Measurements from ENCODE around the gene SEC14L2.
"Not testable (repeated sequence)": the region's sequence is repeated elsewhere in the genome, so short reads cannot be mapped to it uniquely, and the experiment has no call there.

Gene SEC14L2

GRCh38 chr22:30460555-30460954, 63.7 kb downstream of the SEC14L2 start:
- not testable (repeated sequence) for DNase-seq

GRCh38 chr22:30469165-30469564, 72.3 kb downstream of the SEC14L2 start:
- DNase-seq: no peak

- DNase-seq: no peak
Measured at GRCh38 chr22:30470655-30471054, 73.8 kb downstream of the SEC14L2 start.

- no peak for DNase-seq
Measured at GRCh38 chr22:30471616-30472318, 74.9 kb downstream of the SEC14L2 start, which contains the start of gene SEC14L3. SEC14L3 (minus strand) TSS chr22:30472017; CDS start chr22:30471958, 59 bp downstream.

GRCh38 chr22:30472994-30473720, 76.3 kb downstream of the SEC14L2 start:
- no peak for DNase-seq

- DNase-seq: no peak
Measured at GRCh38 chr22:30474121-30474520, 77.3 kb downstream of the SEC14L2 start.
